Breast epithelium (tissue), 4 donors: ENCODE data around the gene EFNA5. TPM values are rescaled to one million over a fixed set of nuclear protein-coding genes. Genes with fewer than 3 reads are reported as not detected.

Experiments
- DNase-seq, 2 donors: peaks; one replicate each; pipeline ENCODE4 v3.0.0-alpha.2; 2019; ENCODE audit warnings: low spot score in 2 of 2
- H3K27ac ChIP-seq, 2 donors: fragments of 200-600 bp; sonication (generic) in 1 of 2; one replicate each; pipeline ENCODE4 v1.5.1; 2016 to 2019; ENCODE audit warnings: mild to moderate bottlenecking in 1 of 2
- H3K27me3 ChIP-seq, 2 donors: fragments of 200-600 bp; sonication (generic) in 1 of 2; one replicate each; pipeline versions ENCODE4 v1.5.1 to v1.6.0; 2017 to 2019; ENCODE audit warnings: control low read depth in 1 of 2, mild to moderate bottlenecking in 1 of 2
- H3K36me3 ChIP-seq: fragments of 200-600 bp; one replicate; pipeline ENCODE4 v1.5.1; 2019
- H3K4me1 ChIP-seq, 2 donors: fragments of 200-600 bp; sonication (generic); one replicate each; pipeline ENCODE4 v1.5.1; 2016 to 2019; ENCODE audit warnings: control low read depth in 1 of 2
- H3K4me3 ChIP-seq, 3 donors: fragments of 200-600 bp; sonication (generic); 1 replicate in 2 of 3; 2 replicates in 1 of 3; pipeline ENCODE4 v1.5.1; 2016 to 2019; ENCODE audit warnings: mild to moderate bottlenecking in 3 of 3, moderate library complexity in 2 of 3
- H3K9me3 ChIP-seq, 2 donors: fragments of 200-600 bp; sonication (generic) in 1 of 2; one replicate each; pipeline ENCODE4 v1.5.1; 2016 to 2019; ENCODE audit warnings: control low read depth in 1 of 2
- CTCF ChIP-seq, 3 donors: fragments of 450-650 bp; IDR thresholded peaks; one replicate each; pipeline ENCODE4 v1.5.1; 2016 to 2017; ENCODE audit warnings: antibody characterized with exemption in 3 of 3, mild to moderate bottlenecking in 3 of 3, moderate library complexity in 3 of 3
- POLR2A ChIP-seq: fragments of 450-650 bp; IDR thresholded peaks from one replicate; pipeline ENCODE4 v1.6.1; 2016; ENCODE audit warnings: antibody characterized with exemption, mild to moderate bottlenecking, moderate library complexity
- POLR2AphosphoS5 ChIP-seq, 3 donors: sonication (generic); formaldehyde crosslinking; IDR thresholded peaks; one replicate each; pipeline ENCODE4 v1.6.1; 2017; ENCODE audit warnings: antibody characterized with exemption in 3 of 3
- intact Hi-C: fragments of 100-400 bp; cut with DNase I; formaldehyde crosslinking; loops from one replicate; pipeline ENCODE4 v1.15.1; 2023; ENCODE audit warnings: low total_unique reads
- total RNA-seq, 3 donors: library from RNA; depleted of rRNA; stranded (reverse); fragments of >200 nt; gene quantifications; one replicate each; pipeline ENCODE4 v1.1.0, GENCODE V29; 2016

Gene EFNA5
- total RNA-seq, 3 donors from 2014 or later: 12.1 to 34.2 (median 12.3) TPM

GRCh38 chr5:107342371-107342770 is 328.4 kb downstream of the EFNA5 start:
- Histone ChIP-seq H3K27ac (peak overlapping the region; percentile 4 to 26), H3K4me1 (no peaks in the 10 kb centered on the region), H3K27me3 (no peaks in the 10 kb centered on the region), H3K4me3 (no peak overlapping the region), H3K9me3 (peaks cover 5 to 19% of the 10 kb centered on the region in 2 donors), H3K36me3 (no peaks in the 10 kb centered on the region)
- intact Hi-C loops: no loop called here
- DNase-seq: no peak
- no peak for TF ChIP-seq POLR2AphosphoS5 (IDR thresholded peaks at IDR 0.05)
- TF ChIP-seq CTCF (IDR thresholded peaks at IDR 0.05): no peak
- no peak for TF ChIP-seq POLR2A

- Histone ChIP-seq H3K4me3 (no peak overlapping the region), H3K27ac (peak overlapping the region in 1 of 2 donors; percentile 26), H3K36me3 (no peaks in the 10 kb centered on the region), H3K9me3 (peaks cover 2 to 17% of the 10 kb centered on the region in 2 donors), H3K27me3 (no peaks in the 10 kb centered on the region), H3K4me1 (no peaks in the 10 kb centered on the region)
- no peak for TF ChIP-seq POLR2AphosphoS5 (IDR thresholded peaks at IDR 0.05)
- no peak for TF ChIP-seq CTCF (IDR thresholded peaks at IDR 0.05)
- no peak for TF ChIP-seq POLR2A
- intact Hi-C loops: no loop called here
- no peak for DNase-seq
Observed at GRCh38 chr5:107341376-107342084, 329.2 kb downstream of the EFNA5 start.

GRCh38 chr5:107340631-107341030 is 330.1 kb downstream of the EFNA5 start:
- peak in 1 of 2 donors; percentile 23 for DNase-seq
- Histone ChIP-seq H3K9me3 (peaks cover 0 to 9% of the 10 kb centered on the region in 2 donors), H3K27ac (peak overlapping the region in 1 of 2 donors; percentile 16), H3K36me3 (no peaks in the 10 kb centered on the region), H3K4me3 (no peak overlapping the region), H3K4me1 (no peaks in the 10 kb centered on the region), H3K27me3 (no peaks in the 10 kb centered on the region)
- intact Hi-C loops: no loop called here
- TF ChIP-seq CTCF (IDR thresholded peaks at IDR 0.05) (no peak), POLR2A (no peak)

GRCh38 chr5:107338335-107338734 is 332.4 kb downstream of the EFNA5 start:
- intact Hi-C loops: no loop called here
- no peak for DNase-seq
- TF ChIP-seq POLR2AphosphoS5 (IDR thresholded peaks at IDR 0.05): no peak
- no peak for TF ChIP-seq POLR2A
- no peak for TF ChIP-seq CTCF (IDR thresholded peaks at IDR 0.05)
- Histone ChIP-seq H3K4me3 (no peak overlapping the region), H3K27me3 (no peaks in the 10 kb centered on the region), H3K4me1 (no peaks in the 10 kb centered on the region), H3K36me3 (no peaks in the 10 kb centered on the region), H3K27ac (no peak overlapping the region), H3K9me3 (no peaks in the 10 kb centered on the region)

- intact Hi-C loops: no loop called here
- no peaks in the 10 kb centered on the region for H3K9me3 ChIP-seq
Observed at GRCh38 chr5:107337281-107337680, 333.5 kb downstream of the EFNA5 start.

More at GRCh38 chr5:107337281-107337680, 333.5 kb downstream of the EFNA5 start:
- H3K36me3 ChIP-seq: no peaks in the 10 kb centered on the region
- H3K27ac ChIP-seq: no peak overlapping the region
- TF ChIP-seq CTCF (IDR thresholded peaks at IDR 0.05) (no peak), POLR2A (no peak), POLR2AphosphoS5 (IDR thresholded peaks at IDR 0.05) (no peak)
- H3K27me3 ChIP-seq: no peaks in the 10 kb centered on the region
- no peak overlapping the region for H3K4me3 ChIP-seq
- H3K4me1 ChIP-seq: no peaks in the 10 kb centered on the region
- DNase-seq: no peak
